ENCODE results near the gene COMMD4.
"Not testable (repeated sequence)": the region's sequence is repeated elsewhere in the genome, so short reads cannot be mapped to it uniquely, and the experiment has no call there.

COMMD4 gene

DNA sequence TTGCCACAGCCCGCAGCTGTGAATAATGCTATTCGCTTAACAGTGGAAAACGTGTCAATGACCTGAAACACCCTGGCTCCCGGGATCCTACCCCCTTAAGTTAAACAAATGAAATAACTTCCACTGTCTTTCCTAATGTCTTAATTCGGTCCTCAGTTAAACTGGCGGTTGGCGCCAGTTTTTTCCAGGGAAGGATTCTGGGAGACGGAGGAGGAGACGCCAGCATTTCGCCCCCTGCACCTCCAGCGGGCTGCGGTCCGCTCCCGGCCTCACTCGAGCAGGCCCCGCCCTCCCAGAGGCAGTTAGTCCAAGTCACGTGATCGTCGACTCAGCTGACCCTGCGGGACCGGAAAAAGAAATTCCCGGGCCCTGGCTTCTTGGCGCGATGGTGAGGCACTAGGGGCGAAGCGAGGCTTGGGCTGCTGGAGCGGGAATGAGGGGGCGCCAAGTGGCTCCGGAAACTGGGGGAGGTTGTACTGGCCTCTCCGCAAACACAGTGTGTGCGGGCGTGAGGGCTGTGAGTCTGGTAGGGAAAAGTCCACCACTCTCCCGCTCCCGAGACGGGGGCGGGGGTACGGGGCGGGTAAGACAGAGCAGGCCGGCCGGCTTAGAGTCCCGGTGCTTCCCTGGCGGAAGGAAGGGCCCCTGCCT lies at the start of gene COMMD4:
COMMD4 (plus strand) TSS at position 359 of the 651 bp plus-strand sequence; CDS start at position 386, 27 bp downstream.
- in situ Hi-C loops (cut with HindIII; ENCODE audit: low pct_unique_long_range_greater_than_20kb, low sequenced_read_pairs), result no loop called here
- no peak for TF ChIP-seq JUND (IDR thresholded peaks at IDR 0.05; ENCODE audit: low read depth)
- DNase-seq (ENCODE audit: low read depth in 1 of 2, low spot score in 1 of 2), result peak; percentile 59 to 96

DNA sequence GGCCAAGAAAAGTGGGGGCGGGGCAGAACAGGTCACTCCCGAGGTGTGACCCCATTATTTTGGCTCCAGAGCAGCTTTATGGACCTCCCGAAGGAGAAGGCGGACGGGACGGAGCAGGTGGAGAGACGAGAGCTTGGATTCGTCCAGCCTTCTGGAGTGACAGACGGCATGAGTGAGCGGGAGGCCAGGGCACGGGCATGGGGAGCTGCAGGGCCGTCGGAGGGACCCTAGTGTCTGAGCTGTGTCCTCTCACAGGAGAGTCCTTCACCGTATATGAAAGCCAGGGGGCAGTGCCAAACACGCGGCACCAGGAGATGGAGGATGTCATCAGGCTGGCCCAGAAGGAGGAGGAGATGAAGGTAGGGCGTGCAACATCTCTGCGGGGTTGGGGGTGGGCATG lies 42.2 kb upstream of the COMMD4 start:
- in situ Hi-C loops (cut with HindIII; ENCODE audit: low pct_unique_long_range_greater_than_20kb, low sequenced_read_pairs); DNase-seq (ENCODE audit: low read depth in 1 of 2, low spot score in 1 of 2): not testable (repeated sequence)

DNA sequence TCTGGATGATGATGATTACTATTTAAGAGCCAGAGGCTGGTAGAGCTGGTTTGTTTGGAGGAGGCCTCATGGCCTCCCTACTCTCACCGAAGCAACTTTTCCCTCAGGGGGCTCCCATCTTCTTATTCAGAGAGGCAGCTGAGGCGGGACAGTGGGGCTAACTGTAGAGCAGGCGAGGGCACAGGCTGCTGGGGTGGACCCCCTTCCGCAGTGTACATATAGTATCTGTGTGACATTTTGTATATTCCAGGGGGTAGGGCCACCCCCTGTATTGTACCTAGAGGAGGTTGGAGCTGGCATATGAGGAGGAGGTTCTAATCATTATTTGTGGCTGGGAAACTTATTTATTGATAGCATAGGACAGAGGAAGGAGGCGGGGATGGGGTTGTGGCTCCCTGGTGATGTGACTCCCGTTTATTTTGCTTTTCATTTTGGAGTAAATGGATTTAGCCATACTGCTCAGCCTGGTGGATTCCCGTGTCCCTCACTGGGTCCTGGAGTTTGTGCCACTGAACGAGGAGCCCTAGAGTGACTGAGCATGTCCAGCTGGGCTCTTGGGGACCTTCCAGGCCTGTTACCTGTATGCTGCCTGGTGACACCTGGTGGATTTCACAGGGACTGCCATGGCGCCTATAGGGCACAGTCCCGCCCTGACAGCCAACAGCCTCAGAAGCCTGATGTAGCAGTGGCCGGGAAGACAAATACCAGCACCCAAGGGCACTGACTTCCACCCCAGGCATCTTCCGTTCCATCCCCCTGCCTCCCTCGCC lies 37.1 kb upstream of the COMMD4 start:
- in situ Hi-C loops (cut with HindIII; ENCODE audit: low pct_unique_long_range_greater_than_20kb, low sequenced_read_pairs); DNase-seq (ENCODE audit: low read depth in 1 of 2, low spot score in 1 of 2): not testable (repeated sequence)

DNA sequence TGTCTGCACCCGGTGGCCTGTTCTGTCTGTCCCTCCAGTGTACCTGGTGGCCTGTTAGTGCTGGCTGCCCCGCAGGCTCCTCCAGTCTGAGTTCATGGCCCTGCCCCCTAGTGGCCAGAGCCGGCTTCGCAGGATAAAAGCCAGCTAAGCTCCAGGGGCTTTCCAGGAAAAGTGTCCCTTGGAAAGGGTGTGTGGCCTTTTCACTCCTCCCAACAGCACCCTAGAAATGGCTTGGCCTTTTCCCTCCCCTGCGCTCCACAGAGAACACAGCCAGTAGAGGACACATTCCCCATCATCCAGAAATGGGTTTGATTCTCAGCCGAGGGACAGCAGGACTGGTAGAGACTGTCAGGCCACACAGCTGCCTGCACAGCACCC lies 36.6 kb upstream of the COMMD4 start:
- DNase-seq (ENCODE audit: low read depth in 1 of 2, low spot score in 1 of 2); in situ Hi-C loops (cut with HindIII; ENCODE audit: low pct_unique_long_range_greater_than_20kb, low sequenced_read_pairs): not testable (repeated sequence)

DNA sequence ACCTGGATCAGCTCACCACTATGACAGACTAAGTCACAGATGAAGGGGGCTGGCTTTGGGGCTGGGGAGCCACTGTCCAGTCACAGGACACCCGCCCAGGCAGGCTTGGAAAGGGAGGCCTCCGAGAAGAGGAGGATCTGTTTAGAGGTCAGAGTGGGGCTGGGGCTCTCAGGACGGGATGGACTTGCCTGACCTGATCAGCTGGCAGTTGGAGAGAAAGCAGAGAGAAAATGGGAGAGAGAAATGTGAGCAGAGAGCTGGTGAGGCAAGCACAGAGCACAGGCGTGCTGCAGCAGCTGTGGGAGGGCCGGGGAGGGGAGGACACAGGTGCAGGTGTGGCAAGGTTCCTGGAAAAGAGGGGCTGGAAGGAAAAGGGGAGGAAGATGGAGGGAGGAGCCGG lies 35.8 kb upstream of the COMMD4 start:
- in situ Hi-C loops (cut with HindIII; ENCODE audit: low pct_unique_long_range_greater_than_20kb, low sequenced_read_pairs), result not testable (repeated sequence)
- DNase-seq (ENCODE audit: low read depth in 1 of 2, low spot score in 1 of 2), result peak in 1 of 2 experiments; percentile 50

DNA sequence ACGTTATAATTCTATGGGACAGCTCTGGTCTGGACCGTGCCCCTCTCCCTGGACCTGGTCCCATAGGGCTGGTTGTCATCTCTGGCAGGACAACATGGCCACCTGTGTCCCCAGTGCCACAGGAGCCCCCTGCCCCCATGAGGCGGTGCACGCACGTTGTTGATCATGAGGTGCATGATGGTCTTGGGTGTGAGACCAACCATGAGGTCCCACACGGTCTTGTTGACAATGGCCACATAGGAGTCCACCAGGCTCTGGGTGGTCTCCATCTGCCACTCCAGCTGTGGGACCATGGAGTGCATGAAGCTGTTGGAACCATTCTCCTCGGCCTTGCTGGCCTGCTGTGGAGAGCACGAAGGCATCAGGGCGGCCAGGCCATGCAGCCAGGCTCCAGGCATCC lies 33.5 kb upstream of the COMMD4 start:
- in situ Hi-C loops (cut with HindIII; ENCODE audit: low pct_unique_long_range_greater_than_20kb, low sequenced_read_pairs), result no loop called here
- TF ChIP-seq JUND (IDR thresholded peaks at IDR 0.05; ENCODE audit: low read depth), result no peak

DNA sequence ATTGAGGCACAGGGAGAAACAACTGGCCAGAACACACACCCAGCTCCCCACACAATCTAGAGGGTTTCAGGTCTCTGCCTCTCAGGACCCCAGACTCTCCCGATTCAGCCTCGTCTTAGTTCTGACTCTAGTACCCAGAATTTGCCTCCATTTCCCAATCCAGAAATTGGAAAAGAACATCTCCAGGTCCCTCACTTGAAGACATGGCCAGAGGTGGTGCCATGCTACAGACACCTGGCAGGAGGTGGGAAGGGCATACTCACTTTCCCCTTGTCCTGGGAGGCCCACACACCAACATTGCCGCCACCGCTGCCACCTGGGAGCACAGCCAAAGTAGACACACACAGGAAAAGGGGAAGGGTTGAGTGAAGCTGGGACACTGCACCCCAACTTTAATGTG lies 33.1 kb upstream of the COMMD4 start:
- DNase-seq (ENCODE audit: low read depth in 1 of 2, low spot score in 1 of 2); in situ Hi-C loops (cut with HindIII; ENCODE audit: low pct_unique_long_range_greater_than_20kb, low sequenced_read_pairs): not testable (repeated sequence)

More for the DNA sequence above, 33.5 kb upstream of the COMMD4 start:
- no peak for DNase-seq (ENCODE audit: low read depth in 1 of 2, low spot score in 1 of 2)

DNA sequence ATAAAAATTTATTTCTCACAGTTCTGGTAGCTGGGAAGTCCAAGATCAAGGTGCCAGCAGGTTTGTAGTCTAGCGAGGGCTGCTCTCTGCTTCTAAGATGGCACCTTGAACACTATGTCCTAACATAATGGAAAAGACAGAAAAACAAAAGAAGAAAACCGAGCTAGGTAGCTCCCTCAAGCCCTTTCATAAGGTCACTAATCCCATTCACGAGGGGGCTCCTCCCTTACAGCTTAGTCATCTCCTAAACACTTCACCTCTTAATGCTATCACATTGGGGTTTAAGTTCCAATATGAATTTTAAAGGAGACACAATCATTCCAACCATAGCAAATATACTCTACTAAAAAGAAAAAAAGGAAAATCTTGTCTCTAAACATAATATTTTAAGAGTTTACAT lies 29.7 kb upstream of the COMMD4 start:
- DNase-seq (ENCODE audit: low read depth in 1 of 2, low spot score in 1 of 2), result no peak
- in situ Hi-C loops (cut with HindIII; ENCODE audit: low pct_unique_long_range_greater_than_20kb, low sequenced_read_pairs), result no loop called here
- TF ChIP-seq JUND (IDR thresholded peaks at IDR 0.05; ENCODE audit: low read depth), result no peak

DNA sequence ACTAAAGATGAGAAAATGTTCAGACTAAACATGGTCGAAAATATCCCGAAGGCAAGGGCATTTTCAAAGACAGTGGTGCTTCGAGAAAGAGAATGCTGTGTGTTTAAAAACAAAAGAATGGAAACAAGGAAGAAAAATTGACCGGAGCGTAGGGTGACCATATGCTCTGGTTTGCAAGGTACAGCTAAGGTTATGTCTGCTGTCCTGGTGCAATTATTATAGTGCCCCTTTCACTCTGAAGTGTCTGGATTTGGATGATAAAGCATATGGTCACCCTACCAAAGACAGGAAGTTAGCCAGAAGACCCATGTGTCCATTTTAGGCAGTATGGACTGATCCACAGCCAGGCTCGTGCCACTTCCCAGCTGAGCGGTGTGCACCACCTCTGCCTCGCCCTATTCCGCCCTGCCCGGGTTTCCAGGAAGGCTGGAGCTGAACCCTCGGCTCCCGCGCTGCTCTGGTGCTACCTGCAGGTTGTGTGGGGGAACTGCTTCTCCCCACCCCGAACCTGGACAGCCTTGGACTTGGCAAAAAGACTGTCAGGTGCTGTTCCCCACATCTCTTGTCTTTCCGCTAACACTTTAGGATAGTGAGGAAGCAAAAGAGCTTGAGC lies 28.0 kb upstream of the COMMD4 start:
- TF ChIP-seq JUND (IDR thresholded peaks at IDR 0.05; ENCODE audit: low read depth), result no peak
- peak; percentile 71 to 78 for DNase-seq (ENCODE audit: low read depth in 1 of 2, low spot score in 1 of 2)
- in situ Hi-C loops (cut with HindIII; ENCODE audit: low pct_unique_long_range_greater_than_20kb, low sequenced_read_pairs), result no loop called here

DNA sequence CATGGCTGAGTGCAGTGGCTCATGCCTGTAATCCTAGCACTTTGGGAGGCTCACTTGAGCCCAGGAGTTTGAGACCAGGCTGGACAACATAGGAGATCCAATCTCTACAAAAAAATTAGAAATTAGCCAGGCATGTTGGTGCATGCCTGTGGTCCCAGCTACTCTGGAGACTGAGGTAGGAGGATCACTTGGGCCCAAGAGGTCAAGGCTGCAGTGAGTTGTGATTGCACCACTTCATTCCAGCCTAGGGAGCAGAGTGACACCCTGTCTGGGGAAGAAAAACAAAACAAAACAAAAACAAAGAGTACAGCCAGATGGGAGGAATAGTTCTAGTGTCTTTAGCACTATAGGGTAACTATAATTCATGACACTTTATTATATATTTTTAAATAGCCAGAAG lies 26.2 kb upstream of the COMMD4 start:
- in situ Hi-C loops (cut with HindIII; ENCODE audit: low pct_unique_long_range_greater_than_20kb, low sequenced_read_pairs), result no loop called here
- no peak for TF ChIP-seq JUND (IDR thresholded peaks at IDR 0.05; ENCODE audit: low read depth)
- DNase-seq (ENCODE audit: low read depth in 1 of 2, low spot score in 1 of 2), result no peak

DNA sequence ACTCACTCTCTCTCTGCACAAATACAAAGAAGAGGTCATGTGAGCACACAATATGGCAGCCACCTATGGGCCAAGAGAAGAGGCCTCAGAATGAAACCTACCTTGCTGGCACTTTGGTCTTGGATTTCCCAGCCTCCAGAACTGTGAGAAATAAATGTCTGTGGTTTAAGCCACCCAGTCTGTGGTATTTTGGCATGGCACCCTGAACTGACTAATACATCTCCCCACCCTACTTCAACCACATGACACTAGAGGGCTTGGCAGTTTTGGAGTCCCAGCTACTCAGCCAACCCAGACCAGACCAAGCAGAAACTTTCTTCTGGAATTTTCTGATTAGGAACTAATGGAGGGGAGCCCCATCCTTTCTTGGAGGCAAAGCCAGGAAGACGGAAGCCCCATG lies 23.3 kb upstream of the COMMD4 start:
- in situ Hi-C loops (cut with HindIII; ENCODE audit: low pct_unique_long_range_greater_than_20kb, low sequenced_read_pairs); DNase-seq (ENCODE audit: low read depth in 1 of 2, low spot score in 1 of 2): not testable (repeated sequence)

DNA sequence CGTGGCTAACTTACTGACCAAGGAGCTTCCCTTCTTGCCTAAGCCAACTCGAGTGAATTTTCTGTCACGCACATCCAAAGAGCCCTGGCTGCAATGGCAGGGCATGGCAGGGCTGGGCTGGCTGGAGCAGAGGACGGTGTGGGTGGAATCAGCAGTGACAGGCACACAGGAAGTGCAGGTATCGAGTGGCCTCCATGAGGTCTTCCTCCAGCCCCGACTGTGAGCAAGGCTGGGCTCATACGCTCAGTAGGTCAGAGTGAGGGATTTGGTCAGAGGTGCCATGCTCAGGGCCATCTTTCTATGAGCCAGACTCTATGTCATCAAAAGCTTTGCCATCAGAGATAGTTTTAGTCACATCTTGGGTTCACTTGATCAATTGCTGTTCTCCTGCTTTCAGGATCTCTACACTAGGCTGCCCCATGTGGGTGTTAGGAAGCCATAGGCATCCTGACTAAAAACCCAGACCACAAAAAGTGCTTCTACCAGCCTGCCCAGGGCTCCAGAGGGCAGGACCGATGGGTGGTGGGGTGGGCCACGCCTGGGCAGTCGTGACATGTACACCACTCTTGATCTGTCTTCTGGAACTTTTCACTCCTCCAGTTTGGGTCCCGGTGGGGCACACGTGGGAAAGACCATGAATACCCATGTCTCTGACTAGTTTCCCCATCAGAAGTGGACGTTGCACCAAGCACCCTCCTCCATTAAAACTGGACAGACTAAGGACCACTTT lies 22.6 kb upstream of the COMMD4 start:
- TF ChIP-seq JUND (IDR thresholded peaks at IDR 0.05; ENCODE audit: low read depth), result no peak
- in situ Hi-C loops (cut with HindIII; ENCODE audit: low pct_unique_long_range_greater_than_20kb, low sequenced_read_pairs), result no loop called here
- no peak for DNase-seq (ENCODE audit: low read depth in 1 of 2, low spot score in 1 of 2)

All from T47D (cell line).